ENCODE results near the gene ACVR1B. TPM values are rescaled to one million over a fixed set of nuclear protein-coding genes. Genes with fewer than 3 reads are reported as not detected.

The ACVR1B gene
- total and polyA plus RNA-seq, 9 of the 15 experiments (the other 6 are each of a cell fraction or from before 2014, with no cell fraction given): 0.97 to 15.1 (median 6.8) TPM

- TF ChIP-seq MGA (IDR thresholded peaks at IDR 0.05): peak; percentile 59
- TF ChIP-seq CTBP1 (IDR thresholded peaks at IDR 0.05; ENCODE audit: borderline replicate concordance): no peak
- no peak for TF ChIP-seq E2F5 (CRISPR knock-in tag; IDR thresholded peaks at IDR 0.05)
- TF ChIP-seq RBFOX2 (IDR thresholded peaks at IDR 0.05; ENCODE audit: low read depth, low read length): peak; percentile 60
- TF ChIP-seq ZNF592 (IDR thresholded peaks at IDR 0.05): peak; percentile 92
- 0 out of 2 replicates have a peak, but pooled peaks have one; percentile 22 for TF ChIP-seq ZBTB2 (IDR thresholded peaks at IDR 0.05)
- peak; percentile 74 for TF ChIP-seq EGR1 (conservative IDR thresholded peaks at IDR 0.05)
- peak; percentile 72 for TF ChIP-seq TCF3 (CRISPR knock-in tag; IDR thresholded peaks at IDR 0.05)
- TF ChIP-seq L3MBTL2 (IDR thresholded peaks at IDR 0.05): peak; percentile 65
These were observed 25.4 kb upstream of the ACVR1B start (continued) for GRCh38 chr12:51926064-51926632.
